NCI-H1436 (cell line): ENCODE data around the gene TAF1D.
"Not testable (repeated sequence)": the region's sequence is repeated elsewhere in the genome, so short reads cannot be mapped to it uniquely, and the experiment has no call there.

ENCODE experiments used
- DNase-seq: peaks from one replicate; lab custom pipeline; 2025; lab: John Stamatoyannopoulos, UW

TAF1D gene

DNA sequence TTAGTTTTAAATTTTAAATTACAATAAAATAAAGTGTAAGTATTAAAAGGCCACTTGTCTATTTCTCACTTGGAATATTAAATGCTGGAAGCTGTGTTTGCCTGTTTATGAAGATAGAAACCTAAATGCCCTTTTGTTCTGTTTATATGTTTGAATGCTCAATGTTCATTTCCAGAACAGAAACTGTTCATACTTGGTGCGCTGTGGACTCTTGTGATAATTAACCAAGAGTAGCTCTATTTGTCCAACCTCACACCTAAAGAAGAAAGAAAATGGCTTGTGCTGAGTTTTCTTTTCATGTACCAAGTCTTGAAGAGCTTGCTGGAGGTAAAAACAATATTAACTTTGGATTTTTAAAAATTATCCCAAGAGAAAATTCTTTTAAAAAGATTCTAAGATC lies 5.8 kb upstream of the TAF1D start:
- DNase-seq: no peak

DNA sequence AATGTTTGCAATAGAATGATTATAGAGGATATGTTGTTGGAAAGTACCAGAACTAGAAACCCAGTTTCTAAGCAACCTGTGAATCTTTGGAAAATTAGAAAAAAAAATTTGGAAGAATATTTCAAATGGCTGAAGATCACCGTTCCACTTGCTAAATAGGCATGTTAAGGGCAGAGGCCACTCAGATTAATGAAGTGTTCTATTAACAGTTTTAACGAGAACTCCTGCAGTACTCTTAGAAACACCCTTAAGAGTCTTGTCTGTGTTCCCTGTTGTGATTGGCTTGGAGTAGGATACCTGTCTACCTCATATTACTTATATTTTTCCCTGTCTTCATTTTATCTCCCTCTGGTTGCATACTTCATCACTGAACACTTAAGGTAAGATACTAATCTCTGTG lies 4.8 kb upstream of the TAF1D start:
- DNase-seq: no peak

DNA sequence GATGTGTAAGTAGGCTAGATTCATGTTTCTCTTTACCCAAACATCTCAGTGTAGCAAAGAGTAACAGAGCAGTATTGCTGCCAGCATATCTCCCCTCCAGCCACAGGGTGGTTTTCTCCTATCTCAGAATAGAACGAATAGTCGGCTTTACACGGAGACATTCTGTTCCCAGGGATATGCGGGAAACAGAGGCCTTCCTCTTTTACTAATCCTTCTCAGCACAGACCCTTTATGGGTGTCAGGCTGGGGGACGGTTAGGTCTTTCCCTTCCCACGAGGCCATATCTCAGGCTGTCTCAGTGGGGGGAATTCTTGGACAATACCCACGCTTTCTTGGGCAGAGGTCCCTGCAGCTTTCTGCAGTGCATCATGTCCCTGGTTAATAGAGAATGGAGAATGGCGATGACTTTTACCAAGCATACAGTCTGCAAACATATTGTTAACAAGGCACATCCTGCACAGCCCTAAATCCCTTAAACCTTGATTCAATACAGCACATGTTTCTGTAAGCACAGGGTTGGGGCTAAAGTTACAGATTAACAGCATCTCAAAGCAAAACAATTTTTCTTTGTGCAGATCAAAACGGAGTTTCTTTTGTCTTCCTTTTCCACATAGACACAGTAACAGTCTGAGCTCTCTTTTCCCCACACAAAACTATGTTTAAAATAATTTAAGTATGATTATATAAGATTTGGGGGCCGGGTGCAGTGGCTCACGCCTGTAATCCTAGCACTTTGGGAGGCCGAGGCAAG lies 3.9 kb upstream of the TAF1D start:
- not testable (repeated sequence) for DNase-seq

DNA sequence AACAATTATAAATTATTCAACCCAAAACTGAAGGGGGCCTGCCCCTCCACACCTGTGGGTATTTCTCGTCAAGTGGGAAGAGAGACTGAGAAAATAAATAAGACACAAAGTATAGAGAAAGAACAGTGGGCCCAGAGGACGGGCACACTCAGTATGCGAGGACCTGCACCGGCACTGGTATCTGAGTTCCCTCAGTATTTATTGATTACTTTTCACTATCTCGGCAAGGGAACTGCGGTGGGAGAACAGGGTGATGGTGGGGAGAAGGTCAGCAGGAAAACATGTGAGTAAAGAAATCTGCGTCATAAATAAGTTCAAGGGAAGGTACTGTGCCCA lies 3.3 kb upstream of the TAF1D start:
- DNase-seq: no peak

DNA sequence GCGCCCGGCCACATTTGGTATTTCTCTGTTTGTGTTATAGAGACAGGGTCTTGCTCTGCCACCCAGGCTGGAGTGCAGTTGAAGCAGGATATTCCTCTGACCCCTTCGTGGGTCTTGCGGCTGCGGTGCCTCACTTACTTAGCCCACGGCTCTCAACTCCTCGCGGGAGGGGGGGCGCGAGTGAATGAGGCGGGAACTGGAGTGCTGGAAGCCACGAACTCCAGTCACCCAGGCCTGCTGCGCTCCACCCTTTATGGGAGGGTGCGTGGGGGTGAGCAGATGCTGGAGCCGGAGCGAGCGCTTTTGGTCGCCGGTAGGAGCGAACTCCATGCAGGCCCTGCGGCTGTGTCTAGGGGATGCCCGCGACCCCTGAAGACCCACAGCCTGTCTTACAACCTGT lies 2.0 kb upstream of the TAF1D start:
- DNase-seq: no peak

DNA sequence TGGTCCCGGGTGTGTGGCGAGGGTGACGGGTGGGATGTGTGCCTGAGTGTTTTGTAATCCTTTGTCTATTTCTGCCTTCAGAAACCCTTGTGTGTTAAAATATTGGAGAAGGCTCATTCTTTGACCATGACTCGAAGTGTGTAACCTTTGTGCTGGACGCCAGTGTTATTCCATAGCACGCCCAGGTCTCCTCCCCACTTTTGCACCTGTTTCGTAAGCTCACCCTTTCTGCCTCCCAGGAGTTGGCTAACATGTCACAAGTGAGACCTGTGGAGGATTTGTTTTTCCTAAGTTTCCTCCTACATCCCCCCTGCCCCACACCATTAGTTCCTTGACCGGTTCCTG lies 559 bp upstream of the TAF1D start:
- no peak for DNase-seq

DNA sequence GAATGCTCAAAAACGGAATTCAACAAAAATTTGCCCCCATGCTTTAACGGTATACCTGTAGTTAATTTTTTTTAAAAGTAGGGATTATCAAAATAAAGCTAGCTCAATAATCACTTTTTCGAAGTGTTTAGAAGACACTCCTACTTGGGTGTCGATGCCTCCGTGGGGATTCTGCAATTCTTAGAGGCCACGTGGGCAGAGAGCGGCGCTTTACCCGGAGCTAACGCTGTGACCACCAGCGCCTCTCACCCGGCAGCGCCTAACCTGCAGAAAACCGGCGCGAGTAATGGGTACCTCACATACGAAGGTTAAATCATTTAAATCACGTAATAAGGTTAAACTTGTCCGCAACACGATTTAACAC lies 583 bp downstream of the TAF1D start:
- DNase-seq: peak; percentile 22

DNA sequence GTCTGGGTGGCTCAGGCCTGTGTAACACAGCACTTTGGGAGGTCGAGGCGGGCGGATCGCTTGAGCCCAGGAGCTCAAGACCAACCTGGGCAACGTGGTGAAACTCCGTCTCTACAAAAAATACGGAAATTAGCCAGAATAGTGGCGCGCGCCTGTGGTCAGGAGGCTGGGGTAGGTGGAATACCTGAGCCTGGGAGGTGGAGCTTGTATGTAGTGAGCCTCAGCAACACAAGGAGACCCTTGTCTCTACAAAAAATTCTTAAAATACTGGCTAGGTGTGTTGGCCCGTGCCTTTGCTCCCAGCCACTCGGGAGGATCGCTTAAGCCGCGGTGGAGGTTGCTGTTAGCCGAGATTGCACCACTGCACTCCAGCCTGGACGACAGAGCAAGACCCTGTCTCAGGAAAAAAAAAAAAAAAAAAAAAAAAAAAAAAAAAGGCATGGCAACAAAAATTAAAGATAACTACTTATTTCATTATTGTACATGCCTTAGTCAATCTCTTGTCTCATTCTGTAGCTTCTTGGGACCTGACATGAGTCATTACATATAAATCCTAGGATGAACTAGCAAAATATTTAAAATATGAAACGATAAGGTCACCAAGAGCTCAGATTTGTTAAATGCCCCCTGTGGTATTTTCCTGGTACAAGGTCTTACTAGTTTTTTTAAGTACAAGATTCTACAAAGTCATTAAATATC lies 1.1 kb downstream of the TAF1D start:
- DNase-seq: no peak

DNA sequence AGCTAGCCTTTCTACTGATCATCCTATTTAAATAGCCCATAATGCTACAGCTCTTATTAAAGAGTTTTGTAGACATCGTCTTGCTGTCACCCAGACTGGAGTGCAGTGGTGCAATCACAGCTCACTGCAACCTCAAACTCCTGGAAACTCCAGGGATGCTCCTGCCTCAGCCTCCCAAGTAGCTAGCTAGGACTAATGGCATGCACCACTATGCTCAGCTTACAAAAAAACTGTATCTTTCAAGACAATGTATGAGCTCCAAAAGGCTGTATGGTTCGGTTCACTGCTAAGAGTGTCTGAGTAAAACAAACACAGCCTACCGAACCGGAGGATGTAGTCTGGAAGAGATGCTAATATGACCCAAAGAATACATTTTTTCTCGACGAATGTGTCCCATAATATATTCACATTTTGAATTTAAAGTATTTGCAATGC lies 2.6 kb downstream of the TAF1D start:
- DNase-seq: no peak

DNA sequence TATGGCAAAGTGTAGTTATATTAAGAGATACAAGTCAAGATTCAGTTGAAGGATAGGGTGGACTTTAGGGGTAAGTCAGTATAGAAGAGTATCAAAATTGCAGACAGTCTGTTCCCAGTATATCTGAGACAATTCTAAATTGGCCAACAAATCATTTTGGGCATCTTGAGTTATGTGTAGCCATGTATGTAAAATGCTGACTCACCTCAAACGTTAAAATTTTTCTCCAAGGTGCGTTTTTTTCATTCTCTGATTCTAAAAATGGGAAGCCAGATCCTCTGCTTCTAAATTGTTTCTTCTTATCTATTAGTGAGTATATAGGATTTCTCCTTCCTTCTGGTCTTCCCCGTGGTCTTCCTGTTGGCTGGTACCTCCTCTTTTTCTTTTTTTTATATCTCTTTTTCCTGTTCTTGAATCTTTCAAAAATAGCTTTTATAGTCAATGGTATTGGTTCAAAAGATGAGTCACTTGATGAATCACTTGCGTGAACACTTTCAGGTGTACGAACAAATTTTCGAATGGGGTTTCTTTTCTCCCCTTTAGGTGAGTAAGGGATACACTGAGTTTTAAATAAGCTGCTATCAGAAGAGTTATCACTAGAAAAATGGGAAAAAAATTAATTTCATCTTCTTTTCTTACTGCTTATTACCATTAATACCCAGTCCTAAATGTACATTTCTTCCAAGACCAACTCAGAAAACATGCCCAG lies 3.2 kb downstream of the TAF1D start:
- DNase-seq: no peak

DNA sequence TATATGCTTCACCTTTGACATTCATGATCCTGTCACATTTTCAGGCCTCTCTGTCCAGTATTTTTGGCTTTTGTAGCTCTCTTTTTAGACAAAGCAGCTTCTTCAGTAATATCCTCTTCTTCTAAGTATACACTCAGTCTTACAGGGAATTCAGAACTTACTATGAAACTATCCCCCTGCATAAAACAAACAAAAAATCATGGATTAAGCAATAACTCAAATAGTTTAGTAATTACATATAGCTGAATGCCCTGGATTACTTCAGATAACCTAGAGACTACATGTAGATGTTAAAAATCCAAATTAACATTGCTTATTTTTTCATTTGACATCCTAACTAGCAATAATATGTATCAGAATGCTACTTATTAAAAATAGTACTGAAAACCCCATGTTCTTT lies 5.2 kb downstream of the TAF1D start:
- no peak for DNase-seq

DNA sequence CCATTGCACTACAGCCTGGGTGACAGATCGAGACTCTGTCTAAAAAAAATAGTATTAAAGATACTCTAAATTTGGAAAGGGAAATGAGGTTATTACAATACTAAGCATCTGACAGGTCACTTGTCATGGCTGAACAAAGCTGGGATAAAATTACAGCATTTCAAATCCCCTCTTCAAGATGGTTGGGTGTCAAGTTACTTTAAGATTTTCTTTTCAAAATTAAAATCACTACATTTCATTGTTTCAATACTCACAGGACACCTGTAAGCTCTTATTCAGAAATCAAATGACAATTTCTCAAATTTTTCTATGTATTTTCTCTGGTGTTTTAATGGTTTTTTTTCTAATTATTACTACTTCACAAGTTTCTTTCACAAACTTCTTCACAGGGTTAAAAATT lies 5.7 kb downstream of the TAF1D start:
- DNase-seq: no peak

DNA sequence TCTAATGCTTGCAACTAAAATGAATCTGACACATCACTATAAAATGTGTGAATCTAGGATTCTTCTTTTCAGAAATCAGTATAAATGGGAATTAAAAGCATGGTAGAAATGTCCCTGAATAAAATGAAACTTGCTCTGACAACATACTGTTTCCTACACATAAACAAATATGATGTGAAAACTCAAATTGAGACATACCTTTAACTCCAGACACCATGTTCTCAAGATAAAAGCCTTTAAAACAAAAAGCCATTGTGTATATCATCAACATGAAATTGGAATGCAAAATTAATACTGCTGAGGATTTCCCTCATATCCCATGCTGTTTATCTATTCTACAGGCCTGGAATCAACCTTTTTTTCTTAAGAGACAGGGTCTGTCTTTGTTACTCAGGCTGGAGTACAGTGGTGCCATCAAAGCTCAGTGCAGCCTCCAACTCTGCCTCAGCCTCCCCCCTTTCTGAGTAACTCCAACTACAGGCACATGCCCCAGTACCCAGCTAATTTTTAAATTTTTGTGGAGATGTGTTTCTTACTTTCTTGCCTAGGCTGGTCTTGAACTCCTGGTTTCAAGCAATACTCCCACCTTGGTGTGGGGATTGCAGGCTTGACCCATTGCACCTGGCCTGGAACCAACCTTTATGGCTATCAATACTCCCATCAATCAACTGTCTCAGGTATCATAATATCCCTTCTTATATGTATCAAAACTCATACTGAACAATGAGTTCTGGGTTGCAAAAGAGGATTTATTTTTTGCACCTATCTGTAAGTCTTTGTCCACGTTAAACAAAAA lies 6.7 kb downstream of the TAF1D start:
- DNase-seq: no peak

DNA sequence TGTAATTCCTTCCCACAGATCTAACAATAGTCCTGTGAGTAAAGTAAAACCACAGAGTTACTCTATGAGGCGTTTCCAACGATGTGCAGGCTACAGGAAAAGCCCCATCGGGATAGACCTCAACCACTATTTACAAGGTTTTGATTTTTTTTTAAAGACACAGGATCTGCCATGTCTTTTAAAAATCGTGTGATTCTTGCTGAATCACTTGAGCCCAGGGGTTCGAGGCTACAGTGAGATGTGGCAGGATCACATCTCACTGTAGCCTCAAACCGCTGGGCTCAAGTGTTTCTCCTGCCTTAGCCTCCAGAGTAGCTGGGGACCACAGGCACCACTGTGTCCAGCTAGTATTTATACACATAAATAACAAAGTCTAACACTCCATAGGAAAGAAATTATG lies 7.8 kb downstream of the TAF1D start:
- DNase-seq: no peak

DNA sequence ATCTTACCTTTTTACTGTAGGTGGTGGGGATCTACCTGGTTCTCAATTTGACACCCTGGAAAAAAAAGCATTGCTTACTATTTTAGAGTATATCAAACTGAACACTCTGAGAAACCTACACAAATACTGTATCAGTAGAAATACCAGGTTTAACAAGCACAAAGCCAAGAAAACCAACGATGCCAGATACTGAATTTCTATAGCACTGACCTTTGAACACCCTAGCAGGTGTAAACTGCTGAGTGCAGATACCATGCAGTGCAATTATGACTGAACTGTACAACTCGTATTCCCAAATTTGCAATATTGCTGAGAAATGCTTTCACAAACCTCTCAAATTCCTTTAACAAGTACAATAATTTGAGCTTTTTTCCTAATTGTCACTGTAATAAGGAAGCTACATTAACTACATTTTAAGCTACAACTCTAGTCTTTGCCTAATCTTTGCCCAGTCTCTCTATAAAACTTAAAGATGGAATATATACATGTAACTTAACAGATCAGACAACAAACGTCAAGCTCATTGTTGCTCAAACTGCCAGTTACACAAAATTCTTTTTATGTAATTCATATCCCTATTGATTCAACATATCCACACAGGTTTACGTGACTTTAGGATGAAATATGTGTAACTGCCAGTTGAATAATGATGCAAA lies 8.9 kb downstream of the TAF1D start:
- DNase-seq: no peak

DNA sequence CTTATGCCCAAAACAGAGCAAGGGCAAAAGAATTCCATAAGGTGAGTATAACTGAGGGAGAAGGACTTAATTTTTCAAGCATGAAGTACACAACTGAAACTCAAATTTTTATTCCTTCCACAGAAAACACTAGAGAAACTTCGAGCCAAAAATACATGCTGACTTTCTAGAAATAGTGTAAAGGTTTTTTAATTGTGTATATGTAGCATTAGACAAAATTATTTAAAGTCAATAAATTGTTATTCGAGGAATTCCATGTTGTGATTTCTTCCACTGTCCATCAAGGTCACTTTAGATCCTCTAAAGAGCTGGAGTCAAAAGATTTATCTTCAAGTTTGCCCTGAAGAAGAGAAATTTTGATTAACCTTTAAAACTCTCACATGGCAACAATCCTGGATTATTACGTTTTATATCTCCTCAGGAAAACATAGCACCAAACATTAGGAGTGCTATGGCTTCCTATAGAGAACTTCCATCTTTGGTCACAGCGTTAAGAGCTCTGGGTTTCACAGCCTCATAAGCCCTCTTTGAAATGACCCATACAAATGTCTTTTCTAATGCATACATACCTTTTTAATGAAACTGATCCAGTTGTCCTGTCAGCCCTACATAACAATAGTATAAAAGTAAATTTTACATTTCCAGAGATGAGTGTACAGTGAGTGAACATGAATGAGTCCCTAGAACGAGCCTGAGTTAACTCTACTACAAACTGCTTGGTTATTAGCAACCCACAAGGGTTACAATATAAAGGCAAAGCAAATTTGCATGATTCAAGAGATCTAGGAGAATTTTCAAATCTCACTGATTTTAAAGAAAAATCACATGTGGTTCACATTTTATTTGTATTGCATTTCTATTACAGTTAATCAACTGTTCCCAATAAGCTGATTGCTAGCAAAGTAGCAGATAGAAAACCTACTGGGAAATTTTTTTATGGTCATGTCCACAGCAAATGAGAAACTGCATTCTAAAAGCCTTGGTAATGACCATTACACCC lies 10.9 kb downstream of the TAF1D start:
- no peak for DNase-seq

DNA sequence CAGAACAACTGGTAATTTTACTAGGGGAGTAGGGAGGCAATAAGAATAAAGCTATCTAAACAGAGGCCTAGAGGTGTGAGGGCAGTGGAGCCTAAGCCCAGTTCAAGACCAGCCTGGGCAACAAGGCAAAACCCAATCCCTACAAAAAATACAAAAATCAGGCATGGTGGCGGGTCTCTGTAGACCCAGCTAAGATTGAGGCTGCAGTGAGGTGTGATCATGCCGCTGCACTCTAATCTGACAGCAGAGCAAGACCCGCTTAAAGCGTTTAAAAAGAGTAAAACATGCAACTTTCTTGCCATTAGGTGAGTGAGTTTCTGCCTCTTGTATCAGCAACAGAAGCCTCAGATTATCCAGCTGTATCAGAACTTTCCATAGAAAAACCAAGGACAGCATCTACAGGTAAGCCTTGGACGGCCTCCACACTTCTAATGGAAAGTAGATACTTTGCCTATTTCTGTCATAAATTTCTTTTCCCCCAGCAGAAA lies 12.1 kb downstream of the TAF1D start:
- DNase-seq: no peak

DNA sequence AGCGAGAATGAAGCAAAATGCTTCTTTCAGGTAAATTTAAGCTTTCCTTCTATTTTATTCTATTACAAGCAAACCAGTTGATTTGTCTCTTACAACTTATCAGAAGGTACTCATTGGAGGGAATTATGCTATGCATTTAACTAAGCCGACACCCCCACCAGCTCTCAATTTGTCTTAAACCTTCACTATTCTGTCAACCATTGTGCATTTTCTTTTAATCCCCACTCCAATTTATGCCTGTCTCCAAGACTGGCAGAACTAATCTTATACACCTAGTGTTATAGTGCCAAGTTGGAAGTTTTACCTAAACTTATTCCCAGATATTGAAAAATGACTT lies 12.5 kb downstream of the TAF1D start:
- no peak for DNase-seq

DNA sequence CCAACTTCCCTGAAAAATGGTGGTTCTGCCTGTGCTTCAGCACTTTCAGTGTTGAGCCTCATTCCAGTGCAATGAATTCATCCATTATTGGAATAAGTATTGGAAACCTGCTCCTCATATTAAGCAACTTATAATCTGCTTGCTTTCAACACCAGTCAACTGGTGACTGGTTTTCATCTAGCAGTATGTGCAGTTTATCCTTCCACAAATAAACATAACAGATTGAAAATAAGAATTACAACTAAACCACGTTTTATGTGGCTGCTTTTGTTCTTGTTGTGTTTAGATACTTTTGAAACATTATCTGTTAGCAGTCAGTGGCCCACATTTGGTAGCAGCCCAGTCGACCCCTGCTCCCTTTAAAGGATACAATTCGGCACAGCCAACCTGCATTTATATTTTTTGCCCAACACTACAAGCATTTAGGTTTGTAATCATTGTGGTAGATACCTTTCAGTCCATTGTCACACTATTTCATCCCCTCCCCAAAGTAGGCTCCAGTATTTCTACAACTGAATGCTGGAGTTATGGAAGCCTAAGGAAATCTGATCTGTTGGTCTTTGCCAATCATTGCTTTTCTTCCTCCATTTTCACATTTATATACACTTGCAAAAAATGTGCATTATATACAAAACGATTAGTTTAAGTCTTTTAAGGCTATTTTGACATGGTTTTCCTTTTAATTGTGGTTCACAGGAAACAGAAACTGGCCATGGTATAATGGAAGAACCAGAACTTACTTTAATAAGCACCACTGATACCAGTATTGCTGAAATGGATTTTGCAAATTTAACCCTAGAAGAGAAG lies 13.1 kb downstream of the TAF1D start:
- no peak for DNase-seq

DNA sequence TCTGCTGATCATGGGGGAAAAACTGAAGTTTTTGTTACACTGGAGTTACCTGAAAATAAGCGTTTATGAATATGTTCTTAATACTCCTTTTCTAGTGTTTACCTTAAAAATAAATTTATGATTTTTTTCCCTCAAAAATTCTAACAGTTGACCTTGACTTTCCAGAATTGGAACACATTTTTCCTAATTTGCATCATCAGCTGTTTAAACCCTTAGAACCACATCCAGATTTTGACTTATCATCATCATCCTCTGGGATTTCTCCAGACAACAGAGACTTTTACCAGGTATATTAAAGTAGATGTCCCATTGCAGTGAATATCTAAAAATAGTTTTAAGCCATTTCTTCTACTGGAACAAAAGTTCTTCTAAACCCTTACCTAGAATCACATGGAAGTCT lies 17.2 kb downstream of the TAF1D start:
- DNase-seq: no peak
